Keratinocyte (primary cell): ENCODE measurements around the gene TWSG1. TPM values are rescaled to one million over a fixed set of nuclear protein-coding genes. Genes with fewer than 3 reads are reported as not detected.

Experiments
- DNase-seq: peaks from one replicate; pipeline ENCODE4 v3.0.0-alpha.2; 2011; ENCODE audit warnings: low read depth, missing footprints, low spot score
- FAIRE-seq: peaks from 2 replicates; lab custom pipeline; 2011; peaks lifted over from hg19 to GRCh38; lab: Jason Lieb, UNC
- H2AFZ ChIP-seq: 2 replicates; pipeline ENCODE4 v1.6.0; 2012; ENCODE audit warnings: low read length, control low read depth, inconsistent platforms; ENCODE audit not compliant: control insufficient read depth
- H3K27ac ChIP-seq: 2 replicates; pipeline ENCODE4 v1.5.1; 2011; ENCODE audit warnings: low read length; ENCODE audit not compliant: control insufficient read depth, insufficient read depth
- H3K27me3 ChIP-seq: 3 replicates; pipeline ENCODE4 v1.6.0; 2011; ENCODE audit warnings: low read length; ENCODE audit not compliant: control insufficient read depth, insufficient read depth; ENCODE audit errors: extremely low read depth
- H3K36me3 ChIP-seq, 2 experiments: 2 replicates in 1 of 2; 3 replicates in 1 of 2; pipeline ENCODE4 v1.5.1; 2011; ENCODE audit warnings: low read length in 2 of 2, mild to moderate bottlenecking in 1 of 2; ENCODE audit not compliant: control insufficient read depth in 2 of 2, insufficient read depth in 2 of 2; ENCODE audit errors: extremely low read depth in 1 of 2
- H3K4me1 ChIP-seq: 3 replicates; pipeline ENCODE4 v1.5.1; 2011; ENCODE audit warnings: low read length; ENCODE audit not compliant: control insufficient read depth, insufficient read depth; ENCODE audit errors: extremely low read depth
- H3K4me2 ChIP-seq: 3 replicates; pipeline ENCODE4 v1.6.0; 2011; ENCODE audit warnings: low read depth, low read length; ENCODE audit not compliant: control insufficient read depth, insufficient read depth; ENCODE audit errors: extremely low read depth
- H3K4me3 ChIP-seq, 3 experiments: fragments of 200-600 bp in 1 of 3; sonication (generic) in 1 of 3; 2 replicates in 2 of 3; 3 replicates in 1 of 3; pipeline ENCODE4 v1.5.1; 2011 to 2016; ENCODE audit warnings: low read length in 3 of 3, mild to moderate bottlenecking in 3 of 3, control low read depth in 2 of 3, inconsistent platforms in 1 of 3, low read depth in 1 of 3, mixed read lengths in 1 of 3, mixed run types in 1 of 3, moderate library complexity in 1 of 3; ENCODE audit not compliant: control insufficient read depth in 2 of 3, insufficient read depth in 2 of 3; ENCODE audit errors: extremely low read depth in 1 of 3
- H3K79me2 ChIP-seq: 2 replicates; pipeline ENCODE4 v1.6.0; 2012; ENCODE audit warnings: low read length; ENCODE audit not compliant: control insufficient read depth, insufficient read depth
- H3K9ac ChIP-seq: 3 replicates; pipeline ENCODE4 v1.6.0; 2011; ENCODE audit warnings: low read length; ENCODE audit not compliant: control insufficient read depth, insufficient read depth; ENCODE audit errors: extremely low read depth
- H3K9me1 ChIP-seq: 3 replicates; pipeline ENCODE4 v1.6.0; 2011; ENCODE audit warnings: low read length; ENCODE audit not compliant: control insufficient read depth, insufficient read depth; ENCODE audit errors: extremely low read depth
- H3K9me3 ChIP-seq: 2 replicates; pipeline ENCODE4 v1.5.1; 2012; ENCODE audit warnings: low read depth, low read length; ENCODE audit not compliant: control insufficient read depth
- H4K20me1 ChIP-seq: 3 replicates; pipeline ENCODE4 v1.6.0; 2011; ENCODE audit warnings: low read length; ENCODE audit not compliant: control insufficient read depth, insufficient read depth; ENCODE audit errors: extremely low read depth
- EZH2 ChIP-seq: IDR thresholded peaks from one replicate; pipeline ENCODE4 v1.6.1; 2012; ENCODE audit warnings: inconsistent platforms, mild to moderate bottlenecking, low read length, moderate library complexity
- dilution Hi-C: fragments of 300-500 bp; cut with MboI; formaldehyde crosslinking; loops from one replicate; pipeline ENCODE4 v1.7.0; 2020; ENCODE audit warnings: low sequenced_read_pairs; ENCODE audit not compliant: extremely low pct_ligation_motif_present
- polyA plus RNA-seq, 5 experiments: library from polyadenylated mRNA; depleted of rRNA in 3 of 5; stranded (reverse) in 3 of 5; stranded (forward) in 1 of 5; unstranded in 1 of 5; fragments of >200 nt; gene quantifications; 1 replicate in 1 of 5; 2 replicates in 3 of 5; 3 replicates in 1 of 5; pipeline versions ENCODE4 v1.2.1 to v1.2.3, GENCODE V29; 2011 to 2012; ENCODE audit warnings: missing spikeins in 2 of 5, low read depth in 1 of 5, low replicate concordance in 1 of 5
- TF ChIP-seq, protein P1 (sequence below), 3 experiments: IDR thresholded peaks in 1 of 3; conservative IDR thresholded peaks in 1 of 3; optimal IDR thresholded peaks in 1 of 3; 2 replicates in 2 of 3; 3 replicates in 1 of 3; pipeline versions ENCODE3 to v1.5.1; 2011; ENCODE audit warnings: low read length in 3 of 3, mild to moderate bottlenecking in 3 of 3, moderate library complexity in 2 of 3, control low read depth in 1 of 3, inconsistent platforms in 1 of 3; ENCODE audit not compliant: insufficient read depth in 2 of 3; ENCODE audit errors: extremely low read depth in 1 of 3

Gene TWSG1
- polyA plus RNA-seq, 1 donor (not counting 4 experiments of a cell fraction or from before 2014, with no cell fraction given): 46.9 TPM

DNA sequence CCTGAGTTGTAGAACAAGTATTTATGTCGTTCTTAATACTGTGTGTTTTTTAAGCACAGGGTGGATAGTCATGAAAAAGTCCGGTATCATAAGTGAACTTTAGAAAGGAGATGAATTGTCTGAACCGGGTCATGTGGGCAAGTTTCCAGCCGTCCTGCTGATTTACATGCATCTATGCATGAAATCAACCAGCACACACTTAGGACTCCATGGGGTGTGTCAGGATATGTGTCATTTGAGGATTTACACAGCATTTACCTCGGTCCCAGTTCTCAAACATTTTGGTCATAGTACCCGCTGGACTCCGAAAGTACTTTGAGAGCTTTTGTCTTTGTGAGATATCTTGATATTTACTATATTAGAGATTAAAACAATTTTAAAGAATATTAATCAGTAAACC, 47.5 kb upstream of the TWSG1 start:
- Histone ChIP-seq H3K4me2 (no peak overlapping the region), H3K27me3 (no peaks in the 10 kb centered on the region), H3K9me1 (no peaks in the 10 kb centered on the region), H3K9ac (no peak overlapping the region), H2AFZ (no peak overlapping the region), H3K4me1 (peaks cover 4% of the 10 kb centered on the region), H3K79me2 (no peaks in the 10 kb centered on the region), H3K36me3 (no peaks in the 10 kb centered on the region), H3K9me3 (no peaks in the 10 kb centered on the region), H4K20me1 (no peaks in the 10 kb centered on the region), H3K27ac (no peak overlapping the region), H3K4me3 (no peak overlapping the region)
- no peak for TF ChIP-seq EZH2
- FAIRE-seq (peak; percentile 13), DNase-seq (no peak)
- dilution Hi-C loops: no loop called here

DNA sequence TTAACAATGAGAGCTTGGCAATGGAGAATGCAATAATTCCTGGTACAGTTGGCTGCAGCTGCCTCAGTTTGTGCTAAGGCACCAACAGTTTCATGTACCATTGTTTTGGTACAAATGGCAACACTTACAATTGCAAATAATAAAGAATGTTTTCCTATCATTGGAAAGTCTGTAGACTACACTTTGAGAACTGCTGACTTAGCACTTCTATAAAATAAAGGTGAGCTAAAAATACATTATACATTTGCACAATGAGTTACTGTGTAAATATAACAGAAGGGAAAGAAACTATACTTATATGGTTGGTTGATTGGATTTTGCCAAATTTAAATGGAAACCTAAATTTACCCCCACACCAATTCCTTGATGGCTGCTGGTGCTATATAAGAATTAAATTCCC, 44.9 kb upstream of the TWSG1 start:
- no peaks in the 10 kb centered on the region for H3K9me1 ChIP-seq
- dilution Hi-C loops: no loop called here
- H3K27ac ChIP-seq: no peak overlapping the region
- H3K27me3 ChIP-seq: no peaks in the 10 kb centered on the region
- no peak overlapping the region for H3K4me3 ChIP-seq
- no peak overlapping the region for H2AFZ ChIP-seq
- peaks cover 3% of the 10 kb centered on the region for H3K9me3 ChIP-seq
- FAIRE-seq: no peak
- no peak overlapping the region for H3K4me2 ChIP-seq
- no peak for DNase-seq
- no peak overlapping the region for H3K9ac ChIP-seq
- TF ChIP-seq, protein P1, sequence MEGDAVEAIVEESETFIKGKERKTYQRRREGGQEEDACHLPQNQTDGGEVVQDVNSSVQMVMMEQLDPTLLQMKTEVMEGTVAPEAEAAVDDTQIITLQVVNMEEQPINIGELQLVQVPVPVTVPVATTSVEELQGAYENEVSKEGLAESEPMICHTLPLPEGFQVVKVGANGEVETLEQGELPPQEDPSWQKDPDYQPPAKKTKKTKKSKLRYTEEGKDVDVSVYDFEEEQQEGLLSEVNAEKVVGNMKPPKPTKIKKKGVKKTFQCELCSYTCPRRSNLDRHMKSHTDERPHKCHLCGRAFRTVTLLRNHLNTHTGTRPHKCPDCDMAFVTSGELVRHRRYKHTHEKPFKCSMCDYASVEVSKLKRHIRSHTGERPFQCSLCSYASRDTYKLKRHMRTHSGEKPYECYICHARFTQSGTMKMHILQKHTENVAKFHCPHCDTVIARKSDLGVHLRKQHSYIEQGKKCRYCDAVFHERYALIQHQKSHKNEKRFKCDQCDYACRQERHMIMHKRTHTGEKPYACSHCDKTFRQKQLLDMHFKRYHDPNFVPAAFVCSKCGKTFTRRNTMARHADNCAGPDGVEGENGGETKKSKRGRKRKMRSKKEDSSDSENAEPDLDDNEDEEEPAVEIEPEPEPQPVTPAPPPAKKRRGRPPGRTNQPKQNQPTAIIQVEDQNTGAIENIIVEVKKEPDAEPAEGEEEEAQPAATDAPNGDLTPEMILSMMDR (optimal IDR thresholded peaks at IDR 0.05 in 1 of 3, IDR thresholded peaks at IDR 0.05 in 1 of 3, conservative IDR thresholded peaks at IDR 0.05 in 1 of 3; ENCODE audit: extremely low read depth in 1 of 3, insufficient read depth in 2 of 3, low read length in 3 of 3): no peak
- TF ChIP-seq EZH2: no peak
- H3K36me3 ChIP-seq: no peaks in the 10 kb centered on the region
- peaks cover 4% of the 10 kb centered on the region for H3K4me1 ChIP-seq
- no peaks in the 10 kb centered on the region for H3K79me2 ChIP-seq
- H4K20me1 ChIP-seq: no peaks in the 10 kb centered on the region

DNA sequence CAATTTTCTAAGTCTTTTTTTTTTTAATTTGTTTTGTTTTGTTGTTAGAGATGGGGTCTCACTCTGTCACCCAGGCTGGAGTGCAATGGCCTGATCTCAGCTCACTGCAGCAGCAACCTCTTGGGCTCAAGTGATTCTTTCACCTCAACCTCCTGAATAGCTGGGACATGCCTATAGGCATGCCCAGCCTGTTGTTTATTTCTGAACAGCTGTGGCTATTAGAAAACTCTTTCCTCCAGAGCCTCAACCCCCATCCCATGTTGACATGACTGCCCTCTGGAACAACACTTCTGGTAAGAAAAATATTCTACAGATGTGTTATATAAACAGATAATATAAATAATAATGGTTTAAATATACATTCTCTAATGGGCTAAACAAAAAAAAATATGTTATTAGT, 44.4 kb upstream of the TWSG1 start:
- Histone ChIP-seq H3K27ac (no peak overlapping the region), H3K9me1 (no peaks in the 10 kb centered on the region), H3K4me1 (peaks cover 4% of the 10 kb centered on the region), H3K79me2 (no peaks in the 10 kb centered on the region), H3K4me2 (no peak overlapping the region), H3K9ac (no peak overlapping the region), H3K4me3 (no peak overlapping the region), H4K20me1 (no peaks in the 10 kb centered on the region), H3K9me3 (peaks cover 3% of the 10 kb centered on the region), H2AFZ (no peak overlapping the region), H3K36me3 (no peaks in the 10 kb centered on the region), H3K27me3 (no peaks in the 10 kb centered on the region)
- DNase-seq (no peak), FAIRE-seq (no peak)
- TF ChIP-seq EZH2: no peak
- TF ChIP-seq, protein P1 (optimal IDR thresholded peaks at IDR 0.05 in 1 of 3, IDR thresholded peaks at IDR 0.05 in 1 of 3, conservative IDR thresholded peaks at IDR 0.05 in 1 of 3; ENCODE audit: extremely low read depth in 1 of 3, insufficient read depth in 2 of 3, low read length in 3 of 3): no peak
- dilution Hi-C loops: no loop called here
